Measurements from ENCODE around the gene PPP6R1.

Gene PPP6R1

DNA sequence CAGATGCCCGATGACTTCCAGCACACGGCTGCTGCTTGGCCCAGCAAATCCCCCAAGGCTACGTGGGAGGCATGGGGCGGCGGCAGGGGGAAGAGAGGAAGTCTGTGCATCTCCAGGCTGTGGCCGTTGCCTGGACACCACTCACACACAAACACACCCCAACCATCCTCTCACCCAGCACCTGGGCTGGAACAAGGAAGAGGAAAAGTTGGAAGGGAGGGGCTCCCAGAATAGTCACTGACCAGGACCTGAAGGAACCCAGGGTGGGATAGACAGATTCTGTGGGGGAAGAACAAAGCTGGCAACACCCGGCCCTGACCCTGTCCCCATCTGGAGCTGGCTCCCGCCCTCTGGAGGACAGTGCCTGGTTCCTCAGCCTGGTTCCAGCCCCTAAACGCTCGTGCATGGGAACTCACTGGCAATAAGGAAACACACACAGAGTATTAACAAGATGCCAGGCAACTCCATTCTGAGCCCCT lies 11.2 kb downstream of the PPP6R1 start:
- Histone ChIP-seq H3K36me3 (ENCODE audit: insufficient read depth, low read length) (peaks cover 41% of the 10 kb centered on the region), H3K4me3 (ENCODE audit: low read length) (no peak overlapping the region), H3K27ac (ENCODE audit: low read depth, low read length) (no peak overlapping the region), H3K9ac (ENCODE audit: low read depth, low read length) (no peak overlapping the region), H3K27me3 (ENCODE audit: insufficient read depth, low read length) (no peaks in the 10 kb centered on the region), H3K9me3 (ENCODE audit: insufficient read depth, low read depth, low read length) (no peaks in the 10 kb centered on the region), H3K4me1 (ENCODE audit: insufficient read depth, low read length) (no peaks in the 10 kb centered on the region)
- 90% methylated on average over 9 of the region's 10 CpGs for WGBS

DNA sequence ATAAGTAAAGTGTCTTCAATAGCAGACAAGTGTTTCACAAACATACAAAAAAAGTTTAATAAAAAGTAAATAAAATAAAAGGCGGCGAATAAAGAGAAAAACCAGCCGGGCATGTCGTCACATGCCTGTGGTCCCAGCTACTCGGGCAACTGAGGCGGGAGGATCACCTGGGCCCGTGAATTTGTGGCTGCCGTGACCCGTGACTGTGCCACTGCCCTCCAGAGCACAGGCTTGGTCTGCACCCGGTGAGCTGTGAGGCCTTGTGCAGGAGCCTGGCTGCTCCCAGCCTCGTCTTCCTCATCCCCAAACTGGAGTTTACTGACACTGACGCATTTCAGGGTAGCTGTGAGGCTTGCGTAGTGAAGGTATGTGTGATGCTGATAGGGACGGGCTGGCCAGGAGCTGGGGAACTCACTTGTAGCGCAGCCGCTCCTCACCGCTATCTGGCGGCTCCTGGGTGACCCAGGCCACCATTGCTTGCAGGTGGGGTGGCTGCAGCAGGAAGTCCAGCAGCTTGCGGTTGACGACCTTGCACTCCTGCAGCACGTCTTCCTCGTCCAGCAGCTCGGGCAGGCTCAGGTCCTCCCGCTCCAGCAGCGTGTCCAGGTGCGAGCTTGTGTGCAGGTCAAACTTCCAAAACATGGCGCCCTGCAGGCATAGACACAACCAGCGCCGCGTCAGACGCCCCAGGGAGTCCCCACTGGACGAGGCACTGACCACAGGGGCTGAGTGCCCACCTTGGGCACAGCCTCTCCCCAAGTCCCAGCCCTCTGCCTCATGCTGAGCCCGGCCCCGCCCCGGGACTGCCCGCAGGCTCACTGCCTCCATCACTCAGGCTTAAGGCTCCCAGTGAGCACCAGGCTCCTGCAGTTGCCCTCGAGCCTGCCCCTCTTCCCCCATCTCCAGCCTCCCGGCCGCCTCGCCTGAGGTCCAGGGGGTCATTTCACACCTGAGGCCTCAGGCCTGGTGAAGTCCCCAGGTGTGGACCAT lies 12.1 kb downstream of the PPP6R1 start:
- Histone ChIP-seq H3K27me3 (ENCODE audit: insufficient read depth, low read length) (no peaks in the 10 kb centered on the region), H3K36me3 (ENCODE audit: insufficient read depth, low read length) (peaks cover 50% of the 10 kb centered on the region), H3K27ac (ENCODE audit: low read depth, low read length) (no peak overlapping the region), H3K4me3 (ENCODE audit: low read length) (no peak overlapping the region), H3K4me1 (ENCODE audit: insufficient read depth, low read length) (no peaks in the 10 kb centered on the region), H3K9ac (ENCODE audit: low read depth, low read length) (no peak overlapping the region), H3K9me3 (ENCODE audit: insufficient read depth, low read depth, low read length) (no peaks in the 10 kb centered on the region)
- 93% methylated on average over 40 of the region's 40 CpGs for WGBS

- no peaks in the 10 kb centered on the region for H3K4me1 ChIP-seq (ENCODE audit: insufficient read depth, low read length)
- no peak overlapping the region for H3K27ac ChIP-seq (ENCODE audit: low read depth, low read length)
- 94% methylated on average over 23 of the region's 23 CpGs for WGBS
- peaks cover 61% of the 10 kb centered on the region for H3K36me3 ChIP-seq (ENCODE audit: insufficient read depth, low read length)
- H3K9ac ChIP-seq (ENCODE audit: low read depth, low read length) = no peak overlapping the region
- no peak overlapping the region for H3K4me3 ChIP-seq (ENCODE audit: low read length)
- no peaks in the 10 kb centered on the region for H3K27me3 ChIP-seq (ENCODE audit: insufficient read depth, low read length)
- no peaks in the 10 kb centered on the region for H3K9me3 ChIP-seq (ENCODE audit: insufficient read depth, low read depth, low read length)
Observed at GRCh38 chr19:55245236-55245904, 13.4 kb downstream of the PPP6R1 start.

DNA sequence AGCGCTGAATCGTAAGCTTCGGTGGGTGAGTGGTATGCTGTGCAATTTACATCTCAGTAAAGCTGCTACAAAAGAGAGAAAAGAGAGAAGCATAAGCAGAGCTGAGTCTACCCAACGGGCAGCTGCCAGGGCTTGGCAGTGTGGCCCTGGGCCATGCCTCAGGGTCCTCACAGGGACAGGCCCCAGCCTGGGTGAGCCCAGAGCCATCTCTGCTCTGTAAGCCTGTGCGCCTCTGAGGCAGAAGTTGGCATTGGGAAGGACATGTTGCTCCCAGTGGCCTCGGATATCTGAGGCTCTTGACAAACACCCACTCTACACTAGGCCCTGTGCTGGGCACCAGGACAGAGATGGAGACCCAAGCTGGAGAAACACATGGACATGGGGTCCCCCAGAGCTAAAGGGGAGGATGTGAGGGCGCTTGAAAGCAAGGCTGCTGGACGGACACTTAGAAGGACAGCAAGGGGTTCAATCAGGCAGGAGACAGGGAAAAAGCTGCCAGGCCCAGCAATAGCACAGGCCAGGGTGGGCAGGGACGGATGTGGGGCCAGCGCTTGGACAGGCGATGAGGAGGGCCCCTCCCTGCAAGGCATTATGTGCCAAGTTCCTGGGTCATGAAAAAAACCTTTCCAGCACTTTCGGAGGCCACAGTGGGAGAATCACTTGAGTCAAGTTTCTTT lies 14.7 kb downstream of the PPP6R1 start:
- H3K4me1 ChIP-seq (ENCODE audit: insufficient read depth, low read length) = no peaks in the 10 kb centered on the region
- no peak overlapping the region for H3K4me3 ChIP-seq (ENCODE audit: low read length)
- H3K9me3 ChIP-seq (ENCODE audit: insufficient read depth, low read depth, low read length) = no peaks in the 10 kb centered on the region
- H3K36me3 ChIP-seq (ENCODE audit: insufficient read depth, low read length) = peaks cover 72% of the 10 kb centered on the region
- no peak overlapping the region for H3K9ac ChIP-seq (ENCODE audit: low read depth, low read length)
- H3K27ac ChIP-seq (ENCODE audit: low read depth, low read length) = no peak overlapping the region
- no peaks in the 10 kb centered on the region for H3K27me3 ChIP-seq (ENCODE audit: insufficient read depth, low read length)
- 95% methylated on average over 12 of the region's 12 CpGs for WGBS

DNA sequence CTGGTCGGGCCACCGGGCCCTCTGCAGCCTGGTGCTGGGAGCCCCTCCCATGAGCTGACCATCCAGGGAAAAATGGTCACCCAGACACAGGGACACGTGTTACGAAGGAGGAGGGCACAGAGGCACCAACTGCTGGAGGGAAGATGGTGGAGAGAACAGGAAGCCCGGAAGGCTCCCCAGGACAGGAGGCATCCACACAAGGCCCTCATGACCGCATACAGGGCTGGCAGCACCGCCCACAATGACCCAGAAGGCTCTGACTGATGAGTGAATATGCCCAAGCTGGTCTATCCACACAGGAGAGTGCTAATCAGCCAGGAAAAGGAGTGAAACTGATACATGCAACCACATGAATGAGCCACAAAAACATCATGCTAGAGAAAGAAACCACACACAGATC lies 16.3 kb downstream of the PPP6R1 start:
- WGBS = 91% methylated on average over 7 of the region's 7 CpGs

GRCh38 chr19:55241935-55242464 lies 16.8 kb downstream of the PPP6R1 start:
- Histone ChIP-seq H3K4me1 (ENCODE audit: insufficient read depth, low read length) (no peaks in the 10 kb centered on the region), H3K27me3 (ENCODE audit: insufficient read depth, low read length) (no peaks in the 10 kb centered on the region), H3K27ac (ENCODE audit: low read depth, low read length) (no peak overlapping the region), H3K36me3 (ENCODE audit: insufficient read depth, low read length) (peaks cover 93% of the 10 kb centered on the region), H3K4me3 (ENCODE audit: low read length) (no peak overlapping the region), H3K9ac (ENCODE audit: low read depth, low read length) (no peak overlapping the region), H3K9me3 (ENCODE audit: insufficient read depth, low read depth, low read length) (no peaks in the 10 kb centered on the region)
- 96% methylated on average over 16 of the region's 16 CpGs for WGBS

More for the DNA sequence above, 16.3 kb downstream of the PPP6R1 start:
- no peaks in the 10 kb centered on the region for H3K4me1 ChIP-seq (ENCODE audit: insufficient read depth, low read length)
- H3K9ac ChIP-seq (ENCODE audit: low read depth, low read length) = no peak overlapping the region
- H3K27me3 ChIP-seq (ENCODE audit: insufficient read depth, low read length) = no peaks in the 10 kb centered on the region
- H3K4me3 ChIP-seq (ENCODE audit: low read length) = no peak overlapping the region
- peaks cover 88% of the 10 kb centered on the region for H3K36me3 ChIP-seq (ENCODE audit: insufficient read depth, low read length)
- H3K27ac ChIP-seq (ENCODE audit: low read depth, low read length) = no peak overlapping the region
- no peaks in the 10 kb centered on the region for H3K9me3 ChIP-seq (ENCODE audit: insufficient read depth, low read depth, low read length)

DNA sequence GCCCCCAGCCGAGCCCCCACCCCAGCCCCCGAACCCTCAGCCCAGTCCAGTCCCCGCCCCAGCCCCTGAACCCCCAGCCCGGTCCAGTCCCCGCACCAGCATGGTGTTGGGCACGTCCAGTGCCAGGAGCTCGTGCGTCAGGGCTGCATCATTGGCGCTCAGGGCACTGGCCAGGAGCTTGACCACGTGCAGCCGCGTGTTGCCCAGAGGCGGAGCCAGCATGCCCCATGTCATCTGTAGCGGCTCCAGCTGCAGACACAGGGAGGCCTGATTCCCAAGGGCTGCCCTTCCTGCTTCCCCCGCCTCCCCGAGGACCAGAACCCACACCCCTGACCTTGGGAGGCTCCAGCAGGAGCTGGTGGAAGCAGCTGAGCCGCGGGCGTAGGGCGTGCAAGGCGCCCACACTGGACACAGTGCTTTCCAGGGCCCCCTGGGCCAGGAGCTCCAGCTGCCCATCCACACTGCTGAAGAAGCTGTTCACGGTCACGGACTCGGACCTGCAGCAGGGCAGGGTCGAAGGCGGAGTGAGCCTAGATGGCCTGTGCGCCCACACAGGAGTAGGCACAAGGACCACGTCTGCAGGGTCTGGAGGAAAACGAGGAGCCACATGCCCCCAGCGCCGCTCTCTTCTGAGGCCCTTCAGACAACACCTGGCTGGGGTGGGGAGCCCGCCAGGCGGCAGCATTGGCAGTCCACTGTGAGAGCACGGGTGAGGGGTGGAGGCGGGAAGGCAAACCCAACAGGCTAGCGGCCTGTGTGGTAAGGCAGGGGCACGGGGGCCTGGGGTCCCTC lies 17.5 kb downstream of the PPP6R1 start:
- Histone ChIP-seq H3K9me3 (ENCODE audit: insufficient read depth, low read depth, low read length) (no peaks in the 10 kb centered on the region), H3K4me3 (ENCODE audit: low read length) (no peak overlapping the region), H3K36me3 (ENCODE audit: insufficient read depth, low read length) (peaks cover 94% of the 10 kb centered on the region), H3K27ac (ENCODE audit: low read depth, low read length) (no peak overlapping the region), H3K27me3 (ENCODE audit: insufficient read depth, low read length) (no peaks in the 10 kb centered on the region), H3K4me1 (ENCODE audit: insufficient read depth, low read length) (no peaks in the 10 kb centered on the region), H3K9ac (ENCODE audit: low read depth, low read length) (no peak overlapping the region)
- 96% methylated on average over 37 of the region's 37 CpGs for WGBS

DNA sequence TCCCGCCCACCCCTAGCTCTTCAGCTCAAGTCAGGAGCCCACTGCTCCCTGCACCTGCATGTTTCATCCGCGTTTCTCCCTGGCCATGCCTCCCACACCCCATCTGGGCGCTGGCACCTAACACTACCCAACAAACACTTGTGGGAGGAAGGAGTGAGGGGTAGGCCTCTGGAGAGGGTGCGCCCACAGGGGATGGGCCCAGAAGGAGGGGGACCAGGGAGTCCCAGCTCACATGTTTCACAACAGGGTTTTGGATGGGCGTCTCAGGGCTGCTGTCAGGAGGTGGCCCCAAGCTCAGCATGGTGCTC lies 18.1 kb downstream of the PPP6R1 start:
- no peak overlapping the region for H3K27ac ChIP-seq (ENCODE audit: low read depth, low read length)

DNA sequence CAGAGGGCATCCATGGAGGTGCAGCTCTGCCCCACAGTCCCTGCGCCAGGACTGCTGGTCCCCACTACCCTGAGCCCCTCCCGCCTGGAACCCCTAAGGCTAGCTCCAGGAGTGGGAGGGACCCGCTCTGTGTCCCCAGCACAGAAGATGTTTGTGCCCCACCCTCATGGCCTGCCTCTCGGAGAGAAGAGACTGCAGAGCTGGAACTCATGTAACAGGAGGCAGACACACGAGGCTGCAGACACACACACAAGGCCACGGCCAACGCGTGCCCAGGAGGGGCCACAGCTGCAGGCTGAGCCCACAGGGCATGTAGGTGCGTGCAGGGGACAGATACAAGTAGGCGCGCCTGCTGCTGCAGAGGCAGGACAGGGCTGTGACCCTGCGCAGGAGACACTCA lies 19.8 kb downstream of the PPP6R1 start:
- Histone ChIP-seq H3K27me3 (ENCODE audit: insufficient read depth, low read length) (no peaks in the 10 kb centered on the region), H3K4me3 (ENCODE audit: low read length) (no peak overlapping the region), H3K36me3 (ENCODE audit: insufficient read depth, low read length) (peaks cover 85% of the 10 kb centered on the region), H3K27ac (ENCODE audit: low read depth, low read length) (no peak overlapping the region), H3K4me1 (ENCODE audit: insufficient read depth, low read length) (no peaks in the 10 kb centered on the region), H3K9ac (ENCODE audit: low read depth, low read length) (no peak overlapping the region), H3K9me3 (ENCODE audit: insufficient read depth, low read depth, low read length) (no peaks in the 10 kb centered on the region)
- 96% methylated on average over 12 of the region's 12 CpGs for WGBS

More for the DNA sequence above, 18.1 kb downstream of the PPP6R1 start:
- Histone ChIP-seq H3K9ac (ENCODE audit: low read depth, low read length) (no peak overlapping the region), H3K4me3 (ENCODE audit: low read length) (no peak overlapping the region), H3K4me1 (ENCODE audit: insufficient read depth, low read length) (no peaks in the 10 kb centered on the region), H3K9me3 (ENCODE audit: insufficient read depth, low read depth, low read length) (no peaks in the 10 kb centered on the region), H3K27me3 (ENCODE audit: insufficient read depth, low read length) (no peaks in the 10 kb centered on the region), H3K36me3 (ENCODE audit: insufficient read depth, low read length) (peaks cover 94% of the 10 kb centered on the region)
- WGBS = 93% methylated on average over 5 of the region's 6 CpGs

- Histone ChIP-seq H3K9ac (ENCODE audit: low read depth, low read length) (no peak overlapping the region), H3K4me3 (ENCODE audit: low read length) (no peak overlapping the region), H3K4me1 (ENCODE audit: insufficient read depth, low read length) (no peaks in the 10 kb centered on the region), H3K36me3 (ENCODE audit: insufficient read depth, low read length) (peaks cover 87% of the 10 kb centered on the region), H3K27me3 (ENCODE audit: insufficient read depth, low read length) (no peaks in the 10 kb centered on the region), H3K9me3 (ENCODE audit: insufficient read depth, low read depth, low read length) (no peaks in the 10 kb centered on the region), H3K27ac (ENCODE audit: low read depth, low read length) (no peak overlapping the region)
- WGBS = 96% methylated on average over 8 of the region's 8 CpGs
Observed at GRCh38 chr19:55238030-55238429, 20.8 kb downstream of the PPP6R1 start.
